ENCODE results near the gene SLC2A13.

SLC2A13 gene

DNA sequence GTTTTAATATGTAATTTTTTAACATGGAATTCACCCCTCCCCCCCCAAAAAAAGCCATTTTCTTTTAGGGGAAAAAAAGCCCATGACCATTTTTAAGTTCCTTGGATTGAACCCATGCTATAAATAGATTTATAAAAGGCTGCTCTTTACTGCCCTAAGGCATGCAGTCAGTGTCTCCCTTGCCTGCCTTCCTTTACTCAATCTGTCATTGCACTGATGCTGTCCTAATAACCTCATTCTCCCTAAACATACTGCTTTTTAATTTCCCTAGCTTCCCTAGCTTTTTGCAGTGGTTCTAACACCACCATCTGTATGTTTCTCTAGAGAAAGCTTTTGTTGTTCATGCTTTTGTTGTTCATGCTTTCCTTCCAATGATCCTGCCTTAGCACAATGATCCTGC lies 83.0 kb downstream of the SLC2A13 start:
- in situ Hi-C loops (cut with HindIII; ENCODE audit: low sequenced_read_pairs), result no loop called here
- no peak overlapping the region for H3K4me3 ChIP-seq (ENCODE audit: low read depth, low read length)
- TF ChIP-seq, protein P1, sequence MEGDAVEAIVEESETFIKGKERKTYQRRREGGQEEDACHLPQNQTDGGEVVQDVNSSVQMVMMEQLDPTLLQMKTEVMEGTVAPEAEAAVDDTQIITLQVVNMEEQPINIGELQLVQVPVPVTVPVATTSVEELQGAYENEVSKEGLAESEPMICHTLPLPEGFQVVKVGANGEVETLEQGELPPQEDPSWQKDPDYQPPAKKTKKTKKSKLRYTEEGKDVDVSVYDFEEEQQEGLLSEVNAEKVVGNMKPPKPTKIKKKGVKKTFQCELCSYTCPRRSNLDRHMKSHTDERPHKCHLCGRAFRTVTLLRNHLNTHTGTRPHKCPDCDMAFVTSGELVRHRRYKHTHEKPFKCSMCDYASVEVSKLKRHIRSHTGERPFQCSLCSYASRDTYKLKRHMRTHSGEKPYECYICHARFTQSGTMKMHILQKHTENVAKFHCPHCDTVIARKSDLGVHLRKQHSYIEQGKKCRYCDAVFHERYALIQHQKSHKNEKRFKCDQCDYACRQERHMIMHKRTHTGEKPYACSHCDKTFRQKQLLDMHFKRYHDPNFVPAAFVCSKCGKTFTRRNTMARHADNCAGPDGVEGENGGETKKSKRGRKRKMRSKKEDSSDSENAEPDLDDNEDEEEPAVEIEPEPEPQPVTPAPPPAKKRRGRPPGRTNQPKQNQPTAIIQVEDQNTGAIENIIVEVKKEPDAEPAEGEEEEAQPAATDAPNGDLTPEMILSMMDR (IDR thresholded peaks at IDR 0.05; ENCODE audit: low read depth, low read length, missing control alignments), result no peak
- no peak for DNase-seq (ENCODE audit: low read depth)

DNA sequence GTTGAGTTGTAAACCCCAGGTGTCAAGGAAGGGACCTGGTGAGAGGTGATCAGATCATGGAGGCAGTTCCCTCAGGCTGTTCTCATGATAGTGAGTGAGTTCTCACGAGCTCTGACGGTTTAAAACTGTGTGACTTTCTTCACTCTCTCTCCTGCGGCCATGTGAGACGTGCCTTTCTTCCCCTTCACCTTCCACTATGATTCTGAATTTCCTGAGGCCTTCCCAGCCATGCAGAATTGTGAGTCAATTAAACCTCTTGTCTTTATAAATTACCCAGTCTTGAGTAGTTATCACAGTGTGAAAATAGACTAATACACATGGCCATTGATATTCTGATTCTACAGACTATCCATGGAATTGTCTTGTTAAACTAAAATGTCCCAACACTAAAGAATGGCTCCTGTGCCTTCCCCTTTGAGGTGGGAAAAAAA lies 85.6 kb downstream of the SLC2A13 start:
- in situ Hi-C loops (cut with HindIII; ENCODE audit: low sequenced_read_pairs), result no loop called here
- no peak for DNase-seq (ENCODE audit: low read depth)
- no peak overlapping the region for H3K4me3 ChIP-seq (ENCODE audit: low read depth, low read length)
- TF ChIP-seq, protein P1 (IDR thresholded peaks at IDR 0.05; ENCODE audit: low read depth, low read length, missing control alignments), result no peak

GRCh38 chr12:40017488-40017887 lies 88.4 kb downstream of the SLC2A13 start:
- TF ChIP-seq, protein P1 (IDR thresholded peaks at IDR 0.05; ENCODE audit: low read depth, low read length, missing control alignments), result no peak
- no peak overlapping the region for H3K4me3 ChIP-seq (ENCODE audit: low read depth, low read length)
- no peak for DNase-seq (ENCODE audit: low read depth)
- in situ Hi-C loops (cut with HindIII; ENCODE audit: low sequenced_read_pairs), result loop anchor here (5.0 kb wide), 1 partner anchor 95 kb away; no protein-coding TSS in a partner anchor

DNA sequence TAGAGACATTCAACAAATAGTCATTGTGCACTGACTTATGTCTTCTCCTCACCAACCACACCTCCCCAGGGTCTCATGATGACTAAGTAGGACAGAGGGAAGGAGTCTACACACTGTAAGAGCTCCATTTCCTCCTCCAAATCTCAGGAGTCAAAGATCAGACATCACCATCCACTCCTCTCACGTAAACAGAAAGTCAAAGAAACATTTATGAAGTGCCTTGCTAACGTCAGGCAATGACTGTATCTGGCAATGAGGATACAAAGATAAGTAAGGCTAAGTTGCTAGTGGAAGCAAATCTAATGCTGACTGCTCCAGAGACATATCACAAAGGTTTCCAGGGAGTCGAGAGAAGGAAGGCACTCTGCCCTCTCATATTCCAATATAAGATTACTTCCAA lies 88.9 kb downstream of the SLC2A13 start:
- no peak for DNase-seq (ENCODE audit: low read depth)
- in situ Hi-C loops (cut with HindIII; ENCODE audit: low sequenced_read_pairs), result loop anchor here (5.0 kb wide), 1 partner anchor 95 kb away; no protein-coding TSS in a partner anchor
- TF ChIP-seq, protein P1 (IDR thresholded peaks at IDR 0.05; ENCODE audit: low read depth, low read length, missing control alignments), result no peak
- no peak overlapping the region for H3K4me3 ChIP-seq (ENCODE audit: low read depth, low read length)

DNA sequence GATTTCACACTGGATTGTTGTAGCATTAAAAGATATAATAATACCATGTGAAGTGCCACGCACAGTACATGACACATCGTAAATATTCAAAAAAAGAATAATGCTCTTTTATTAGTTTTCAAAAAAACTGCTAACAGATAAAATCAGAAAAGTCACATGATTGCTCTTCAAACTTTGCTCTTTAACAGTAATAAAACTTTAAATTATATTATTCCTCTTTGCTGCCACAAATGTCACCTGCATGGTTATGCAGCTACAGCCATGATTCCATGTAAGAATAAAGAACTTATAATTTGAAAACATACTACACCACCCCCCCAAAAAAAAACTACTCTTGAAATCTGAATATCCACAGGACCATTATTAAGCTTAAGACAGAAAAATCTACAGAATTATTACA lies 90.0 kb downstream of the SLC2A13 start:
- in situ Hi-C loops (cut with HindIII; ENCODE audit: low sequenced_read_pairs), result loop anchor here (5.0 kb wide), 1 partner anchor 94 kb away; no protein-coding TSS in a partner anchor
- TF ChIP-seq, protein P1 (IDR thresholded peaks at IDR 0.05; ENCODE audit: low read depth, low read length, missing control alignments), result no peak
- no peak for DNase-seq (ENCODE audit: low read depth)
- H3K4me3 ChIP-seq (ENCODE audit: low read depth, low read length), result no peak overlapping the region

DNA sequence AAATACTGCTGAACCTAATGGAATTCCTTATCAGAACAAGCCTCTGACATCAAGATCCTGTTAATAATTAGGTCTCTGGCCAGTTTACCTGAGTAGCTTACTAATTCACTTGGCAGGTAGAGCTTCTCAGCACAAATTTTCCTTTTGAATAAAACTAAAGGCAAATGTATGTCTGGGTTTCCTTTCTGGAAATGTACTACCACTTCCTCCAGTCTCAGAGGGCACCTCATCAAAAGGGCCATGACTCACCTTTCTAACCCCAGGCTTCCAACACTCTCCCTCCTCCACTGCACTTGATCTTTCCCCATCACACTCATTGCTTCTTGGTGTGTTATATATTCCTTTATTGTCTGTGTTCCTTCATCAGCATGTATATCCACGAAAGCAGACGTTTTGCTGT lies 90.5 kb downstream of the SLC2A13 start:
- TF ChIP-seq, protein P1 (IDR thresholded peaks at IDR 0.05; ENCODE audit: low read depth, low read length, missing control alignments), result no peak
- in situ Hi-C loops (cut with HindIII; ENCODE audit: low sequenced_read_pairs), result loop anchor here (5.0 kb wide), 1 partner anchor 93 kb away; no protein-coding TSS in a partner anchor

More for the DNA sequence above, 90.5 kb downstream of the SLC2A13 start:
- H3K4me3 ChIP-seq (ENCODE audit: low read depth, low read length), result no peak overlapping the region
- DNase-seq (ENCODE audit: low read depth), result no peak

Data from astrocyte of the cerebellum (primary cell).